GM12891 (cell line): ENCODE measurements around the gene MIEF1.

ENCODE experiments used
- DNase-seq: peaks from one replicate; pipeline ENCODE4 v3.0.0; 2011; ENCODE audit warnings: low spot score; ENCODE audit not compliant: insufficient read length
- FAIRE-seq: peaks from 2 replicates; lab custom pipeline; 2011; peaks lifted over from hg19 to GRCh38; lab: Jason Lieb, UNC
- PAX5 ChIP-seq: IDR thresholded peaks from 2 replicates; pipeline ENCODE4 v1.6.1; 2011; ENCODE audit warnings: low read length, moderate library complexity, mild to moderate bottlenecking; ENCODE audit not compliant: insufficient read depth, severe bottlenecking
- POLR2A ChIP-seq: IDR thresholded peaks from 2 replicates; pipeline ENCODE4 v1.6.1; 2011; ENCODE audit warnings: low read depth, low read length, control low read depth
- POLR2AphosphoS5 ChIP-seq: IDR thresholded peaks from 2 replicates; pipeline ENCODE4 v1.6.1; 2011; ENCODE audit warnings: low read depth, low read length, control low read depth
- POU2F2 ChIP-seq: IDR thresholded peaks from 2 replicates; pipeline ENCODE4 v1.6.1; 2011; ENCODE audit warnings: low read depth, mild to moderate bottlenecking, control low read depth, low read length, moderate library complexity
- SPI1 ChIP-seq: IDR thresholded peaks from 2 replicates; pipeline ENCODE4 v1.6.1; 2011; ENCODE audit warnings: low read depth, low read length, control low read depth
- TAF1 ChIP-seq: IDR thresholded peaks from 2 replicates; pipeline ENCODE4 v1.6.1; 2011; ENCODE audit warnings: low read depth, low read length, control low read depth

MIEF1 gene

GRCh38 chr22:39508393-39508792 lies 6.3 kb downstream of the MIEF1 start:
- FAIRE-seq (no peak), DNase-seq (no peak)
- TF ChIP-seq TAF1 (no peak), POLR2A (no peak), SPI1 (no peak), PAX5 (no peak), POLR2AphosphoS5 (no peak), POU2F2 (no peak)

GRCh38 chr22:39510529-39511149 lies 8.5 kb downstream of the MIEF1 start:
- no peak for TF ChIP-seq POLR2AphosphoS5
- TF ChIP-seq POU2F2: no peak
- TF ChIP-seq PAX5: no peak
- no peak for TF ChIP-seq POLR2A
- no peak for TF ChIP-seq SPI1
- no peak for TF ChIP-seq TAF1
- FAIRE-seq: no peak
- DNase-seq: no peak

- FAIRE-seq (no peak), DNase-seq (no peak)
Measured at GRCh38 chr22:39511226-39511625, 9.1 kb downstream of the MIEF1 start.

GRCh38 chr22:39512026-39512425 lies 9.9 kb downstream of the MIEF1 start:
- TF ChIP-seq POLR2AphosphoS5: no peak
- no peak for FAIRE-seq
- DNase-seq: no peak

More at GRCh38 chr22:39511226-39511625, 9.1 kb downstream of the MIEF1 start:
- TF ChIP-seq POU2F2: no peak
- TF ChIP-seq TAF1: no peak
- TF ChIP-seq PAX5: no peak
- no peak for TF ChIP-seq POLR2AphosphoS5
- no peak for TF ChIP-seq SPI1
- no peak for TF ChIP-seq POLR2A

GRCh38 chr22:39513791-39514190 lies 11.7 kb downstream of the MIEF1 start:
- DNase-seq (no peak), FAIRE-seq (no peak)
- TF ChIP-seq TAF1 (no peak), SPI1 (no peak), POLR2AphosphoS5 (no peak), PAX5 (no peak), POU2F2 (no peak), POLR2A (no peak)

- DNase-seq (no peak), FAIRE-seq (peak; percentile 81)
- TF ChIP-seq SPI1 (no peak), POLR2AphosphoS5 (no peak), PAX5 (no peak), POLR2A (no peak), POU2F2 (no peak), TAF1 (no peak)
Measured at GRCh38 chr22:39514373-39514973, 12.4 kb downstream of the MIEF1 start.

GRCh38 chr22:39515266-39516050 lies 13.4 kb downstream of the MIEF1 start:
- no peak for TF ChIP-seq POLR2AphosphoS5
- TF ChIP-seq POU2F2: no peak
- TF ChIP-seq SPI1: no peak
- no peak for TF ChIP-seq POLR2A
- no peak for TF ChIP-seq TAF1
- no peak for TF ChIP-seq PAX5
- DNase-seq (no peak), FAIRE-seq (peak; percentile 64)

- no peak for TF ChIP-seq TAF1
- TF ChIP-seq POLR2A: 0 out of 2 replicates have a peak, but pooled peaks have one; percentile 44
- FAIRE-seq: no peak
- DNase-seq: no peak
Measured at GRCh38 chr22:39517470-39517869, 15.4 kb downstream of the MIEF1 start.

GRCh38 chr22:39518144-39518786 lies 16.2 kb downstream of the MIEF1 start:
- peak; percentile 46; the same call in 1 of the 2 replicates for TF ChIP-seq POLR2AphosphoS5
- no peak for TF ChIP-seq POU2F2
- DNase-seq (no peak), FAIRE-seq (no peak)
